Measurements from ENCODE around the gene GTPBP1. TPM values are rescaled to one million over a fixed set of nuclear protein-coding genes. Genes with fewer than 3 reads are reported as not detected.

Gene GTPBP1
- 10 to 100 TPM; 36.8 to 63.6 (median 52.3) TPM for polyA plus RNA-seq (ENCODE audit: insufficient read length in 4 of 4)

DNA sequence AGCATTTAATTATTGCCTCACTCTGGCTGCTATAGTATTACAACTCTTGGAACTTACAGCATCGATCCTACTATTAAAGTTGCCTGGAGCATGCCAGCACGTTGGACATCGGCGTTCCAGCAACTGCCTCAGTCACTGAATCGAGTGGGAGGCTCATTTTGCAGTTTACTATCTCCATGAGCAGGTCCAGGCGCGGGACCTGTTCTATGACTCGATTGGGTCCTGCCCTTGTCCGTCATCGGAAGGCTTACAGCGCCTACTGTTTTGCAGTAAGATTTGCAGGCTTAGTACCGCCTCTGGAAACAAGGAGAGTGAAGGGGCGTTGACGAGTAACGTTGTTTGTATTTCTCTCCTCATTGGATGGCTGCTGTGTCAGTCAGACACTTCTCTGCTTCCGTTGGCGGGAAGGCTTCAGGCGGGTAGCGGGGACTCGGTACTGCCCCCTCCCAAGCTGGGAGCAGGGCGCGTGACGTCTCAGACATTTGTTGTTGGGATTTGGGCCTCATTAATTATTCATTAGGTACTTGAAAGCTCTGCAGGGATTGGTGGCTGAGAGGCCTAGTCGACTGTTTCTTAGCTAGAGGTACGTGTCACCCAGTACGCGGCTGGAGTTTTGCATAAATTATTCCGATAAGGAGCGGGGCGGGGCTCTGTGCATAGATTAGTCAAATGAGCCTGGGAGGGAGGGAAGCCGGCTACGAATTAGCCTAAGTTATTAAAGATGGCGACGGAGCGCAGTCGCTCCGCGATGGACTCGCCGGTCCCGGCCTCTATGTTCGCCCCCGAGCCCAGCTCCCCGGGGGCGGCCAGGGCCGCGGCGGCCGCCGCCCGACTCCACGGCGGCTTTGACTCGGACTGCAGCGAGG is at the start of gene GTPBP1:
Gene GTPBP1, plus strand, starts transcription at position 710 of the 866 bp plus-strand sequence. Its CDS starts 12 bp downstream, at position 722.
- peak; percentile 99 to 100 (median 100) for DNase-seq (ENCODE audit: low read depth in 4 of 4, low spot score in 2 of 4)

DNA sequence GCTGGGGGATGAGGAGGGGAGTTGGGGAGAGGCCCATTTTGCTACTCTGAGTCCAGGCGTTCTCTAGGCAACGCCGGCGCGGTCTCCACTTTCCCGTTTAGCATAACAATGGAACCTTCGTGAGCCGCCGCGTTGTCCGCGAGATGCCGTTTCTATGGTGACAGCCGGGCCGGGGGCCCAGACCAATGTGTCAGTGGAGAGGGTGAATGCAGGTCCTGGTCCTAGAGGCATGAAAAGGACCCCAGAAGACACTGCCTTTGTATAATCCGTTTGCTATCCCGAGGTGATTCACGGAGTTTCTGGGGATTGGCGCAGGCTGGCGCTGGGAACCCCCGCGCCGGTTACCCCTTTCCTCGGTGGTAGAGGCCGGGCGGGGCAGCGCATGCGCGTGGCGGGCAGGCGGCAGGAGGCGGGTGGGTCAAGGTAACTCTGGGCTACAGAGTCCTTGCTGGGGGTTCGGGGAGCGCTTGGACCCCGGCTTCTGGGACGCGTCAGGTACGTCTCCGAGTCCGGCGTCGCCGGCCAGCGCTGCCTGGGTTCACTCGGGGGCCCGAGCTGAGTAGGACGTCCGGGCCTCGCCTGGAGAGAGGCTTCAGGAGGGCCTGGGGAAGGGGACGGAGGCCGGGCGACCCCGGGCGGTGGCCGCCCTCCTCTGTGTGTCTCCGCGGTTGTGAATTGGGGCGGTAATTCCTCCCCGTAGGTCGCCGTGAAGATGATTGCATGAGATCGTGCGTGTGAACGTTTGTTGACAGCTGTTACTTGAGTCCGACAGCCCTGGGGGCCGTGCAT is 49.3 kb upstream of the GTPBP1 start, which contains the start of the genes CBY1 and FAM227A:
Gene CBY1, plus strand, starts transcription at position 383 of the 789 bp plus-strand sequence. CDS start 11,417 bp downstream, outside the sequence.
Gene FAM227A, minus strand, starts transcription at position 137 of the 789 bp plus-strand sequence. CDS start 6,224 bp downstream, outside the sequence.
- DNase-seq (ENCODE audit: low read depth in 4 of 4, low spot score in 2 of 4), result peak; percentile 83 to 89 (median 85)

DNA sequence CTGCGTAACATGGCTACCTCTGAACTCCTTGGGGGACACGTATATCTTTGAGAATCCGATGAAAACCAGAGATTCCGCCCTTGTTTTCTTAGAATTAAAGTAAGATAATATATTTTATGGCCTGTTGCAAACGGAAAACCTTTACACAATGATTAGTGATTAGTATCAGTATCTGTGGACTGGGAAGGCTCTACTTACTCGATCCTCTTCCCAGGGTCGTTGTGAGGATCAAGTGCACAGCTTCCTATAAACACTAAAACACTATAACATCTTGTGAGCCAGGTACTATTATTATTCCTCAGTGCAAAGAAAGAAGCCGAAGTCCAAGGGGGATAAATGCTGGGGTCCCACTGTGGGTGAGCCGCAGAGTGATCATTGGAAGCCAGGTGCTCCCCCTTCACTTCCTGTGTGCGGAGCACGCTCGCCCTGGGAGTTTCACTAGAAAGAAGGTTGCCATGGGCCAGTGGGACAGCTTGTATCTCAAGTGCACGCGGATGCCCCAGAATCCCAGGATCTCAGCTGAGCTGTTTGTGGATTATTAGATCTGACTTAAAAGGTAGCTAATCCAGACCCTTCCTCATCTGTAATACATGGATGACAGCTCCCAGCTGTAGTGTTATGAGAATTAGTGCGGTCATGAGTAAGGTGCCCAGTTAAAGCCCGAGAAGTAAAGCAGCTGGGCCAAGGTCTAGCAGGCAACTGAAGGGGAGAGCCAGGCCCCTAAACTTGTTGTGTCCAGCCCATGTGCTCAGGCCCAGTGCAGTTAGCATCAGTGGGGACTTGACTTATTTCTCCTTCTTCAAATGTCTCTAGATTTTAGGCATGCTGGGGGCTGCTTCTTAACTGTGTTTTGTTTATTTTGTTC is 48.5 kb upstream of the GTPBP1 start:
- peak in 2 of 4 donors; percentile 2 to 13 for DNase-seq (ENCODE audit: low read depth in 4 of 4, low spot score in 2 of 4)

DNA sequence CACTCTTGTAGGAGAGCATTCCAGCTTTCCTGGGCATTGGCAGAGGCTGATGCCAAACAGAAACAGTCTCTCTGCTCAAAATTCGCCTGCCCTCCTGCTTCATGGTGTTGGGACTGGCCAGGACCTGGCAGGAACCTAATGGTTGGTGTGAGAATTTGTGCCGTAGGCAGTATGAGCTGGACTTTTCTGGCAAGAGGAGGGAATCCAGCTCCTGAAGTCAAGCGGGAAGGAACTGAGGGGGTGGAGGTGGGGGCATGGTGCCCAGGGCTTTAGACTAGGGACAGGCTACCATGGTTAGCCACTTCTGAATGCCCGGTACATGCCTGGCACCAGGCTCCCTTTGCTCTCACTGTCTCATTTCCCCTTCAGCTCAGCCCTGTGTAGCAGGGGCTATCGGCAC is 30.9 kb upstream of the GTPBP1 start:
- DNase-seq (ENCODE audit: low read depth in 4 of 4, low spot score in 2 of 4), result no peak

DNA sequence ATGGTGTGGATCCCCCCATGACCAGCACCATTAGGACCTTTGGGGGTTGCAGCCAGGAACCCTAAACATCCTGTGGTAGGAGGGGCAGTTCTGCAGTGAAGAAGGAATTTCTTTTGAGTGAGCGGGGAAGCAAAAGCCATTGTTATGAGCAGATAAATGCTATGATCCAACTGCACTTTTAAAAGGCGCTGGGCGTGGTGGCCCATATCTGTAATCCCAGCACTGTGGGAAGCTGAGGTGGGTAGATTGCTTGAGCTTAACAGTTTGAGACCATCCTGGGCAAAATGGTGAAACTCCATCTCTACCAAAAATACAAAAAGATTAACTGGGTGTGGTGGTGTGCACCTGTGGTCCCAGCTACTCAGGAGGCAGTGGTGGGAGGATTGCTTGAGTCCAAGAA is 29.9 kb upstream of the GTPBP1 start:
- DNase-seq (ENCODE audit: low read depth in 4 of 4, low spot score in 2 of 4), result no peak

DNA sequence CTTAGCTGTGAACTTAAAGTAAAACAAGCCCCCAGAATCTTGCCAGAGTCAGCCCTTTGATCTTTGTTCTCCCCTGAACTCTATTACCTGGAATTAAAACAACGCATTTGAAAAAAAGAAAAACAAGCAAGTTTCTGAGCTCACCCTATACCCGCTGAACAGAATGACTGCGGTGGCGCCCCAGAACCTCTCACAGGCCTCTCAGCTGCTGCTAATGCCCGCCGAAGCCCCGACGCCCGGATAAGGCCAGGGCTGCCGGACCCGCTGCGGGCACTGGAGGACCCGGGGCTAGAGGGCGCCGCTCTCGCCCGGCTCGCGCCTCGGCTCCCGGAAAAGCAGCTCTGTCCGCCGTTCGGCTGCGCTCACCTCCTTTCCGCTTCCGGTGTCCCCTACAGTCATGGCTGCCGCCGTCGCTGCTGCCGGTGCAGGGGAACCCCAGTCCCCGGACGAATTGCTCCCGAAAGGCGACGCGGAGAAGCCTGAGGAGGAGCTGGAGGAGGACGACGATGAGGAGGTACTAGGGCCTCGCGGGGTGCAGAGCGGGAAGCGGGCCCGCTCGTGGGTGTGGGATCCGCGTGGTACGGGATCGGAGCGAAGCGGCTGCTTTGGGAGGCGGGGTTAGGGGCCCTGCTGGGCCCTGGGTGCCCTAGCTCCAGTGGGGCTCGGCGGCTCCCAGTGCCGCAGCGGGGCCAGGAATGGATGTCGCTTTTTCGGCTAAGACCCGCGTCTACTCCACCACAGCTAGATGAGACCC is 24.0 kb upstream of the GTPBP1 start, which contains the start of gene TOMM22:
Gene TOMM22, plus strand, starts transcription at position 376 of the 754 bp plus-strand sequence. Its CDS starts 22 bp downstream, at position 398.
- peak in 3 of 4 donors; percentile 48 to 77 (median 71) for DNase-seq (ENCODE audit: low read depth in 4 of 4, low spot score in 2 of 4)

DNA sequence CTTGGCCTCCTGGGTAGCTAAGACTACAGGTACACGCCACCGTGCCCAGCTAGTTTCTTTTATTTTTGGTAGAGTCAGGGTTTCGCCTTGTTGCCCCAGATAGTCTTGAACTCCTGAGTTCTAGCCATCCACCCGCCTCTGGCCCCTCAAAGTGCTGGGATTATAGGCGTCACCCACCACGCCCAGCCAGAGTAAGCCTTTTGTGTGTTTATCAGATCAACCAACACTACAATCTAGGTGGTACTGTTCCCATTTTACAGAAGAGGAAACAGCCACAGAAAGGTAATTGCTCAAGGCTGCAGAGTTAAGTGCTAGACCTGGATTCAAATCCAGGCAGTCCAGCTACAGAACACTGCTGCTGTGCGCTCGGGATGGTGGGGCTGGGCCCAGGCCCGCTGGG is 20.8 kb upstream of the GTPBP1 start:
- DNase-seq (ENCODE audit: low read depth in 4 of 4, low spot score in 2 of 4), result no peak

DNA sequence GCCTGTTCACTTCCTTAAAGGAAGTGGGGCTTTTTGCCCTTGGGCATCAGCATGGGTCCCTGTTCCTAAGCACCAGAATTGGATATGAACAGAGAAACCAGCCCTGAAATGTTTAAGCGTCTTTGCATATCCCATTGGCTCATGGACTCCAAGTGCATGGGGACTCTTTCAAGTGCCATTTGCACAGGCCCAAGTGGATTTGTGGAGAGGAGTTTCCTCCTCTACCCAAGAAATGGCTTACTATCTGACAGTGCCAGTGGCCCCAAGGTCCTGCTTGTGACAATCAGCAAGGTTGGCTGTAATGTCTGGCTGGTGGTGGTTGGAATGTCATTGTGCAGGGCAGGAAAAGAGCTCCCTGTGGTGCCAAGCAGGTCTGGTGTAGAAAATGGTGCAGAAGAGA is 20.0 kb upstream of the GTPBP1 start:
- DNase-seq (ENCODE audit: low read depth in 4 of 4, low spot score in 2 of 4), result no peak

DNA sequence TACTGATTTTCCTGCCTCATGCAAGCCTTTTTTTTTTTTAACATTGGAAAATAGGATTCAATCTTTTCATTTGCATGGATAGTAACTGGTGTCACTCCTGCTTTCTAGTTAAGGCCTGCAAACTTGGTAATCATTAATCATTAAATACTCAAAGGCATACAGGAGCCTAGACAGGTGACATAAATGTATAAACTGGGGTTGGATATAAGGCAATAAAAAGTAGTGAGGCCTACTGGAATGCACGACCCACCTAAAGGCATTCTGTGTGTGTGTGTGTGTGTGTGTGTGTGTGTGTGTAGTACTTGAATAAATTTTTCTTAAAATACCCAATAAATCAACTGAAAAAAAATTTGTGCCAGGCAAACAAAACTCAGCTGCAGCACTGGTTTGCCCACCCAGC is 16.1 kb upstream of the GTPBP1 start:
- no peak for DNase-seq (ENCODE audit: low read depth in 4 of 4, low spot score in 2 of 4)

DNA sequence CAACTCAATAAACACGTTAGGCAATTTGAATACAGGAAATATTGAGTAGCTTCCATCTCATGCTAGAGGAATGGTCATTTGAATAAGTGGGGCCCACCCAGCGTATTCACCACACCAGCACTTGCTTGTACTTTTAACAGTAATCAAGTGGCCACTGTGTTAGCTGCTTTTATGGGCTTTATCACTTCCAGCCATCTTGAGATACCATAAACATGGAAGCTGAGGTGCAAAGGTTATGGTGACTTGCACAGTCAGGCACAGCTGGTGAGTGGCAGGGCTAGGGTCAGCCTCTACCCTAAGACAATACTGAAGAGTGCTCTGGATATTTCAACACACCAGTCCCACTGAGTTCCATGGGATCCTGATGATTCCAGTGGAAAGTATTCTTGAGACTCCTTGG is 11.7 kb upstream of the GTPBP1 start:
- DNase-seq (ENCODE audit: low read depth in 4 of 4, low spot score in 2 of 4), result no peak

DNA sequence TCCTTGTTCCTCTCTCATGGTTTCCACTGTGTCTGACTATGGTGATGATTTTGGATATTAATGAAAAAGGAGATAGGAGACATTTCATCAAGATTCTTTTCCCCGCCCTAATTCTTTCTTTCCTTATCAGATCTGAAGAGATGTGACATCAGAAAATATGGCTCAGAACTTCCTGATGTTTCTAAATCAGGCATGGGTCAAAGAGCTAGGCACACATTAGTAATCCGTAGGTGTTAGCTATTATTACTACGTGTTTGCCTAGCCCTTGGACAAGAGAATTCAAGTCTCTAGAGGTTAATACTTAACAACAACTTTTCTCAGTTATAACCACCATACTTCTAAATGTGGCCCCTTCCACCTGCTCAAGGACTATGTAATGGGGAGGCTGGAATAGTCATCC is 10.8 kb upstream of the GTPBP1 start:
- no peak for DNase-seq (ENCODE audit: low read depth in 4 of 4, low spot score in 2 of 4)

DNA sequence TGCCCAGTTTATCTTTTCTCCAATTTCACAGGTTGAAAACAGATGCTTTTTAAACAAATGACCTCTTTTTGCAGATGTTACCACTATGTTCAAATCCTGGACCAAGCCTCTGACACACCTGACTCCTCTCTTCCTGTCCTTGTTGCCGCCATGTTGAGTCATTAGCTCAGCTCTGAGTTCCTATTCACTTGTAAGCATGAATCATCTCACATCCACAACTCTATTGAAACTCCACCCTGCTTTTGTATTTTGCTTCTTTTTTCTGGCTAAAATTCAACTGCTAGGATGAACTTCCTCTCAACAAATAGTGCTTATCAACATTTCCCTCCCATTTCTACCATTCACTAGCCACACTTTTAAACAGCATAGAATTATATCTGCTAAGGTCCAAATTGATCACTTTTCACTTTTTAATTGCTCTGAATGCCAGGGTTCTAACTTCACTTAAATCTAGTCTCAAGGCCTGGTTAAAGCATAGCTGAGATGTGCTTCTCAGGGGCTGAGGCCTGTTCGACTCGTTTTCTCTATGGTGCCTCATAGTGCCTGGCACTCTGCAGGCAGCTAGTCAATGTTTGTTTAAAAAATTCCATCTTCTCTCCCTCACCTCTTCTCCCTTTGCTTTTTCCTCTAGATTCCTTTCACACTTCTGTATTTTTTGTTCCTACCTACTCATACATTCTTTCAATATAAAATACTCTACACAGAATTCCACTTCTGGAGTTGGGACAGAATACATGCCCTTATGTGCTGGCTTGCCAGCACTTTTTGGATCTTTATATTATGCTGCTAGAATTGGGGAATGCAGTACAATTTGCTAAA is 8.9 kb upstream of the GTPBP1 start:
- no peak for DNase-seq (ENCODE audit: low read depth in 4 of 4, low spot score in 2 of 4)

DNA sequence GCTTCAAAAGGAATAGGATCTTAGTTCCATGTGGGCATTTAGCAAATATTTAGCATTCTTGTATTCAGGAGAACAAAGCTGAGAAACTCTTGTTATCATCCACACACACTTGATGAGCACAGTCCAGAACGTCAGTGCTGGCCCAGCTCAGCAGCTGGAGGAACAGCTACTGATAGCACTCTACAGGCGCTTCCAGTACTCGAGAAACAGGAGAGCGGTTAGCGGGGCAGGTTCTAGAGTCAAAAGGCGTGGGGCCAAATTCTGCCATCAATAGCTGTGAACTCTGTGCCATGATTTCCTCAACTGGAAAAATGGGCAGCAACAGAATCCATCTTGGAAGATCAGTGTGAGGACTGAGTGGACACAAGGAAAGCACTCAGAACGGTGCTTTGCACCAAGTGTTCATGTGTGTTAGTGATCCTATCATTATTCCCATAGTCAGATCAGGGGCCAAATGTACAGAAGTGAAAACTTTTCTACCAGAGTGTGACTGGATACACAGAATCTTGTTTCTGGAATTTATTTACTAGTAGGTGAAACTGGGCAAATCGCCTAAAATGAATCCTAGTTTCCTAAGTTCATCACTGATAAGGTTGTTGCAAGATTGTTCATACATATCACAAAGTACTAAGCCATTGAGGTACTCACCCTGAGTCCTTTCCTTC is 8.2 kb upstream of the GTPBP1 start:
- DNase-seq (ENCODE audit: low read depth in 4 of 4, low spot score in 2 of 4), result no peak

DNA sequence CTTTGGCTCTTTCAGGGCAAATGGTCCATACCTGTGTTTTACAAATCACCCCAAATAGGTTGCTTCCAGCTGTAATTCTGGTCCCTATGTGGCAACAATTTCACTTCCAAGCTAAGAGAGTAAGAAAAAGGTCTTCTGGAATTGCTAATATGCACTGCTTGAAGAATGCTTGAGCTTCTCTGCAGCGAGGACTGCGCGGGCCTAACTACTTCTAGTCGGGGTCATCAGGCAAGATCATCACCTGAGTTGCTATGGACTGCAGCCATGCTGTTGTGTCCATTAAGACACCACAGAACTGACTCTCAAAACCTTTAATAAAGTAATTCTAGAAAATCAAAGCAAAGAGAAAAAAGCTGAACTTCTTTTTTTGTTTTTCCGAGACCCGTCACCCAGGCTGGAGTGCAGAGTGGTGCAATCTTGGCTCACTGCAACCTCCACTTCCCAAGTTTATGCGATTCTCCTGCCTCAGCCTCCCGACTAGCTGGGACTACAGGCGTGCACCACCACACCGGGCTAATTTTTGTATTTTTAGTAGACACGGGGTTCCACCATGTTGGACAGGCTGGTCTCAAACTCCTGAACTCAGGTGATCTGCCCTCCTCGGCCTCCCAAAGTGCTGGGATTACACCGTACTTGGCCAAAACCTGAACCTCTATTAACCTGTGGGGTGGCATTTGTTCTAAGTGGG is 7.2 kb upstream of the GTPBP1 start:
- no peak for DNase-seq (ENCODE audit: low read depth in 4 of 4, low spot score in 2 of 4)

DNA sequence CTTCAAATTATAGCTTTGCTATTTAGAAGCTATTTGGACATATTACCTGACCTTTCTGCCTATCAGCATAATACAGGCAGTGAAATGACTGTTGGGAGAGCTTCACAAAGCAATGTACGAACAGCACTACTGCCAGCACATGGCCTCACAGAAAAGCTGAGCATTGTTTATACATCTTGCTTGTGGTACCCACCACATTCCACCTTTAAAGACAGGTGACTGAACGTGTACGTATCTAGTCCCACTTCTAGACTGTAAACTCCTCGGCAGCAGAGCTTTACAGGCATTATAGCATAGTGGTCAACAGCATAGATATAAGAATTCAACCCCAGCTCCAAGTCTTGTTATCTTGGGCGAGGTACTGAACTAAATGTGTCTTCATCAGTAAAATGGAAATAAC is 6.6 kb upstream of the GTPBP1 start:
- no peak for DNase-seq (ENCODE audit: low read depth in 4 of 4, low spot score in 2 of 4)

DNA sequence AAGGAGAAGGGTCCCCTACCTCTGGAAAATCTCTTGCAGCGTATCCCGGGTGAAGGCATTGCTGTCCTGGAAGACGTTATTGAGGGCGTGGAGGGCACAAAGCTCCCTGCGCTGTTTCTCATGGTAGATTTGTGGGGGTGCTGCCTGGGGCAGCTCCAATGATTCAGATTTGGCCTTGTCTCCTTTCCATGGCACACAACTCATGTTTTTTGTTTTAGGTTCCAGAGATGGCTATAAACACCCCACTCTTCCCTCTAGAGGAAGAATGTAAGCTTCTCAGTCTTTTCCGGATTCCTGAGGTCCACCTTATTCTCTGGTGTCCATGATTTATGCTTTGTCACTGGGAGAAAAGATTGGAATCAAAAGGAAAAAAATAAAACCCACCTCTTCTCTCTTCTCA is 6.0 kb upstream of the GTPBP1 start:
- no peak for DNase-seq (ENCODE audit: low read depth in 4 of 4, low spot score in 2 of 4)

DNA sequence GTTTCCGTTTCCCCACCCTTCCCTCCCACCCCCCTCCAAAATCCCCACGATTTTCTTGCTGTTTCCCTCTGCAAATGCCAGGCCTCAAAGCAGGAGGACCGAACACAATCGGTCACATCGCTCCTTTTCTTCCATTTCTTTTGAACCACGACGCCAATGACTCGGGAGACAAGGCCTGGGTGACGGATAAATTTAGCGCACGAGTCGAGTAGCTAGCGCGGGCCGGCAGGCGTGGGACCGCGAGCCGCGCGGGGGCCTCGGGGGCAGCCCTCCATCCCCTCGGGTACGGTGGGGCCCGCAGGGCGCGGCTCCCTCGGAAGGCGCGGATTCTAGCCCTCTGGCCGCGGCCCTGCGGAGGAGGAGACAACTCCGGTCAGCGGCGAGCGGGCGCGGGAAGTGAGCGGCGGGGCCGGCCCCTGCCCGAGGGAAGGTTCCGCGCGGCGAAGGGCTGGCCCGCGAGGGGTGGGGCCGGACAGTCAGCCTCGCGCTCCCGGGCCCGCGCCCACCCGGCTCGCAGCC is 5.4 kb upstream of the GTPBP1 start:
- peak in 1 of 4 donors; percentile 21 for DNase-seq (ENCODE audit: low read depth in 4 of 4, low spot score in 2 of 4)

Data from left renal cortex interstitium (tissue), 4 donors.